Neural progenitor cell (in vitro differentiated cells): ENCODE data around the gene NFKB1. TPM values are rescaled to one million over a fixed set of nuclear protein-coding genes. Genes with fewer than 3 reads are reported as not detected.

Source experiments
- DNase-seq: peaks from one replicate; pipeline ENCODE4 v3.0.0-alpha.2; 2016; ENCODE audit warnings: low spot score
- H2AFZ ChIP-seq: fragments of 200-600 bp; sonication (generic); replicated peaks from 2 replicates; pipeline ENCODE4 v1.6.1; 2016; ENCODE audit warnings: antibody characterized with exemption
- H3F3A ChIP-seq: fragments of 200-600 bp; sonication (generic); 2 replicates; pipeline ENCODE4 v1.6.1; 2016; ENCODE audit warnings: antibody characterized with exemption, low read depth
- H3K27ac ChIP-seq: fragments of 200-600 bp; sonication (generic); 2 replicates; pipeline ENCODE4 v1.5.1; 2016; ENCODE audit warnings: mild to moderate bottlenecking
- H3K27me3 ChIP-seq: fragments of 200-600 bp; sonication (generic); 2 replicates; pipeline ENCODE4 v1.6.1; 2016; ENCODE audit warnings: mild to moderate bottlenecking, moderate library complexity
- H3K36me3 ChIP-seq: fragments of 200-600 bp; sonication (generic); 2 replicates; pipeline ENCODE4 v1.5.1; 2016
- H3K4me1 ChIP-seq: fragments of 200-600 bp; sonication (generic); 2 replicates; pipeline ENCODE4 v1.6.1; 2016; ENCODE audit warnings: mixed run types
- H3K4me2 ChIP-seq: fragments of 200-600 bp; sonication (generic); 2 replicates; pipeline ENCODE4 v1.6.1; 2016
- H3K4me3 ChIP-seq: fragments of 200-600 bp; sonication (generic); 2 replicates; pipeline ENCODE4 v1.5.1; 2016
- H3K79me2 ChIP-seq: fragments of 200-600 bp; sonication (generic); 2 replicates; pipeline ENCODE4 v1.6.1; 2016; ENCODE audit warnings: low read depth
- H3K9ac ChIP-seq: fragments of 200-600 bp; sonication (generic); 2 replicates; pipeline ENCODE4 v1.6.1; 2016
- H3K9me3 ChIP-seq: fragments of 200-600 bp; sonication (generic); 2 replicates; pipeline ENCODE4 v1.5.1; 2016; ENCODE audit warnings: low read depth
- H4K20me1 ChIP-seq: fragments of 200-600 bp; sonication (generic); 2 replicates; pipeline ENCODE4 v1.6.1; 2016; ENCODE audit warnings: low read depth
- H3K27ac Mint-ChIP-seq: 3 replicates; pipeline ENCODE4 v1.8.0; 2021; ENCODE audit warnings: mixed read lengths
- H3K27me3 Mint-ChIP-seq: 2 replicates; pipeline ENCODE4 v1.8.0; 2022; ENCODE audit warnings: low read depth, mild to moderate bottlenecking, inconsistent platforms, moderate library complexity, mixed read lengths; ENCODE audit not compliant: insufficient read depth
- H3K36me3 Mint-ChIP-seq: 3 replicates; pipeline ENCODE4 v1.8.0; 2021; ENCODE audit warnings: mixed read lengths
- H3K4me1 Mint-ChIP-seq: 3 replicates; pipeline ENCODE4 v1.8.0; 2021; ENCODE audit warnings: mixed read lengths
- H3K4me3 Mint-ChIP-seq: 3 replicates; pipeline ENCODE4 v1.8.0; 2021; ENCODE audit warnings: mild to moderate bottlenecking, moderate library complexity, mixed read lengths
- H3K9me3 Mint-ChIP-seq: 3 replicates; pipeline ENCODE4 v1.8.0; 2020; ENCODE audit warnings: mixed read lengths
- EZH2 ChIP-seq: fragments of 200-600 bp; sonication (generic); IDR thresholded peaks from 2 replicates; pipeline ENCODE4 v1.6.1; 2017; ENCODE audit warnings: antibody characterized with exemption, mild to moderate bottlenecking, moderate library complexity
- EZH2phosphoT487 ChIP-seq: fragments of 200-600 bp; sonication (generic); IDR thresholded peaks from 2 replicates; pipeline ENCODE4 v1.6.1; 2017; ENCODE audit warnings: antibody characterized with exemption
- total RNA-seq: library from RNA; depleted of rRNA; stranded (reverse); fragments of >200 nt; gene quantifications from 2 replicates; pipeline ENCODE4 v1.2.3, GENCODE V29; 2015; ENCODE audit warnings: low replicate concordance
- TF ChIP-seq, protein P1 (sequence below): fragments of 200-600 bp; sonication (generic); IDR thresholded peaks from 2 replicates; pipeline ENCODE4 v1.5.1; 2017; ENCODE audit warnings: antibody characterized with exemption, mild to moderate bottlenecking

NFKB1 gene
- total RNA-seq, 1 donor from 2014 or later = 14.1 TPM

DNA sequence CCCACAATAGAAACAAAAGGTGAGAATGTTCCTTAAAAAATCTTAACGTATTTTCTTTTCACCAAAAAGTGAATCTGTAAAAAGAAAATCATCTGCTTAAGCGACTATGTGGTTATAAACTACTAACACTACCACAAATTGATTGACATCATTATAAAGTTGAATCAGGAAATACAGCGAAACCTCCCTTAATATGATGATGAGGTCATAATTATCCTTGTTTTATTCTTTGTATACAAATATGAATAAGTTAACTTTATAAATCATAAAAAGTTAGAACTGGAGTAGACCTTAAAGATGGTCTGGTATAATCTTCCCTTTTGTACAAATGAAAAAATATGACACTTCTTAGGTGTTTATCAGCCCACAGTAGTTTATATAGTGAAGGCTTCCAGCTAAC, 35.6 kb downstream of the NFKB1 start:
- no peaks in the 10 kb centered on the region for H3K36me3 ChIP-seq
- DNase-seq = no peak
- Mint-ChIP-seq H3K27ac (no peak overlapping the region), H3K36me3 (no peaks in the 10 kb centered on the region), H3K9me3 (no peaks in the 10 kb centered on the region), H3K4me3 (no peak overlapping the region), H3K4me1 (no peaks in the 10 kb centered on the region), H3K27me3 (no peaks in the 10 kb centered on the region)
- H3K4me2 ChIP-seq = no peak overlapping the region
- no peak for TF ChIP-seq EZH2
- no peak for TF ChIP-seq EZH2phosphoT487
- TF ChIP-seq, protein P1, sequence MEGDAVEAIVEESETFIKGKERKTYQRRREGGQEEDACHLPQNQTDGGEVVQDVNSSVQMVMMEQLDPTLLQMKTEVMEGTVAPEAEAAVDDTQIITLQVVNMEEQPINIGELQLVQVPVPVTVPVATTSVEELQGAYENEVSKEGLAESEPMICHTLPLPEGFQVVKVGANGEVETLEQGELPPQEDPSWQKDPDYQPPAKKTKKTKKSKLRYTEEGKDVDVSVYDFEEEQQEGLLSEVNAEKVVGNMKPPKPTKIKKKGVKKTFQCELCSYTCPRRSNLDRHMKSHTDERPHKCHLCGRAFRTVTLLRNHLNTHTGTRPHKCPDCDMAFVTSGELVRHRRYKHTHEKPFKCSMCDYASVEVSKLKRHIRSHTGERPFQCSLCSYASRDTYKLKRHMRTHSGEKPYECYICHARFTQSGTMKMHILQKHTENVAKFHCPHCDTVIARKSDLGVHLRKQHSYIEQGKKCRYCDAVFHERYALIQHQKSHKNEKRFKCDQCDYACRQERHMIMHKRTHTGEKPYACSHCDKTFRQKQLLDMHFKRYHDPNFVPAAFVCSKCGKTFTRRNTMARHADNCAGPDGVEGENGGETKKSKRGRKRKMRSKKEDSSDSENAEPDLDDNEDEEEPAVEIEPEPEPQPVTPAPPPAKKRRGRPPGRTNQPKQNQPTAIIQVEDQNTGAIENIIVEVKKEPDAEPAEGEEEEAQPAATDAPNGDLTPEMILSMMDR = no peak
- no peaks in the 10 kb centered on the region for H3K79me2 ChIP-seq
- no peaks in the 10 kb centered on the region for H3K9me3 ChIP-seq
- no peak overlapping the region for H3K4me3 ChIP-seq
- no peak overlapping the region for H3K9ac ChIP-seq
- no peak overlapping the region for H3K27ac ChIP-seq
- H4K20me1 ChIP-seq = no peaks in the 10 kb centered on the region
- no peaks in the 10 kb centered on the region for H3K27me3 ChIP-seq
- no peaks in the 10 kb centered on the region for H3F3A ChIP-seq
- no peak overlapping the region for H2AFZ ChIP-seq
- H3K4me1 ChIP-seq = no peaks in the 10 kb centered on the region

- no peak for DNase-seq
- no peak overlapping the region for H3K4me2 ChIP-seq
- no peak overlapping the region for H3K27ac ChIP-seq
- no peak overlapping the region for H3K9ac ChIP-seq
- no peak overlapping the region for H2AFZ ChIP-seq
- Mint-ChIP-seq H3K9me3 (no peaks in the 10 kb centered on the region), H3K36me3 (no peaks in the 10 kb centered on the region), H3K4me3 (no peak overlapping the region), H3K27ac (no peak overlapping the region), H3K27me3 (no peaks in the 10 kb centered on the region), H3K4me1 (no peaks in the 10 kb centered on the region)
- no peaks in the 10 kb centered on the region for H3K4me1 ChIP-seq
- TF ChIP-seq EZH2 = no peak
- no peak for TF ChIP-seq EZH2phosphoT487
- TF ChIP-seq, protein P1 = no peak
- H3K79me2 ChIP-seq = no peaks in the 10 kb centered on the region
- H4K20me1 ChIP-seq = no peaks in the 10 kb centered on the region
- no peaks in the 10 kb centered on the region for H3F3A ChIP-seq
- H3K27me3 ChIP-seq = no peaks in the 10 kb centered on the region
- no peak overlapping the region for H3K4me3 ChIP-seq
- no peaks in the 10 kb centered on the region for H3K36me3 ChIP-seq
- H3K9me3 ChIP-seq = no peaks in the 10 kb centered on the region
These were observed 36.1 kb downstream of the NFKB1 start for GRCh38 chr4:102537269-102537668.

DNA sequence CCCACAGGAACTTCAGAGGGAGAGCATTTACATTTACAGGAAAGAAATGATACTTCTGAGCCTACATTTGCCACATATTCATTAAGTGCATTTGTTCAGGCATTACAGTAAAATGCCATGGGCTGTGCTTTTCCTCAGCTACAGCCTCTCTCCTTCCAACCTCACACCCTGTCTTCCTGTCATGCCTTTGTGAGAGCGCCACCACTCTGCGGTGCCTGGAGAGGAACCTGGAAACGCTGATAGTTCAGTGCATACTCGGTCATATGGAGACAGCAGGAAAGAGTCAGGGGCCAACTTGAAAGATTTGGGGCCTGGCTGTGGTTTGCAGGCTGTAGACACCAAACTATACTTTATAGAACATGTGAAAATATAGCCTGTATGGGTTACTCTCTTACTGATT, 40.5 kb downstream of the NFKB1 start:
- H3K4me1 Mint-ChIP-seq = no peaks in the 10 kb centered on the region
- DNase-seq = peak; percentile 61
- no peak overlapping the region for H3K4me3 Mint-ChIP-seq
- Histone ChIP-seq H3K36me3 (no peaks in the 10 kb centered on the region), H3K4me3 (no peak overlapping the region), H3K4me1 (no peaks in the 10 kb centered on the region), H3K9ac (no peak overlapping the region), H3K9me3 (no peaks in the 10 kb centered on the region), H2AFZ (peak overlapping the region; percentile 47), H3K27me3 (no peaks in the 10 kb centered on the region), H3F3A (no peaks in the 10 kb centered on the region), H4K20me1 (no peaks in the 10 kb centered on the region), H3K27ac (no peak overlapping the region), H3K79me2 (no peaks in the 10 kb centered on the region), H3K4me2 (no peak overlapping the region)
- no peaks in the 10 kb centered on the region for H3K27me3 Mint-ChIP-seq
- H3K36me3 Mint-ChIP-seq = no peaks in the 10 kb centered on the region
- TF ChIP-seq EZH2phosphoT487 (no peak), EZH2 (no peak)
- TF ChIP-seq, protein P1 = peak; percentile 62
- H3K27ac Mint-ChIP-seq = no peak overlapping the region
- no peaks in the 10 kb centered on the region for H3K9me3 Mint-ChIP-seq
